ENCODE results near the gene COMMD10. TPM values are rescaled to one million over a fixed set of nuclear protein-coding genes. Genes with fewer than 3 reads are reported as not detected.

Gene COMMD10
- polyA plus RNA-seq, 1 donor from 2014 or later, result 23.1 TPM

DNA sequence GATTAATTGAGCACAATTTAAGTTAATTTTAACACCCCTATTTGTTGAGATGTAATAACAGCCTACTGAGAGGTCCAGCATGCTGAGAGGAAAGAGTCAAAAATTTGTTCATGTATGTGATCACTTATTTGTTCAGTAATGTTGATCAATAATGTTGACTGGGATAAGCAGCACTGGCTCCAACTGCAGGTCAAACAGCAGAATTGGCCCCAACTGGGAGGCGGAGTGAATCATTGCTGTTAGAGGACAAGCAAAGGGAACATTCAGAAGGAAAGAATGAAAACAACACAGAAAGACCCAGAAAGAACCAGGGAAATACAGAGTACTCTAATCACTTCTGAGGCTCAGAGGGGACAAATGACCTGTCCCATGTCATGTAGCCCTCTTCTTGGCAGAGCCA lies 221.1 kb downstream of the COMMD10 start:
- no peak overlapping the region for H2AFZ ChIP-seq (ENCODE audit: low read depth, low read length)
- no peaks in the 10 kb centered on the region for H3F3A ChIP-seq (ENCODE audit: insufficient read depth, low read length, poor library complexity, severe bottlenecking)
- no peaks in the 10 kb centered on the region for H3K9me3 ChIP-seq (ENCODE audit: low read length)
- no peak overlapping the region for H3K27ac ChIP-seq (ENCODE audit: low read length)
- TF ChIP-seq SMC3 (conservative IDR thresholded peaks at IDR 0.05; ENCODE audit: poor library complexity) (no peak), RAD21 (conservative IDR thresholded peaks at IDR 0.05) (no peak), EZH2 (IDR thresholded peaks at IDR 0.05; ENCODE audit: borderline replicate concordance, insufficient read depth, low read length, poor library complexity, severe bottlenecking) (no peak), EP300 (conservative IDR thresholded peaks at IDR 0.05; ENCODE audit: poor library complexity, severe bottlenecking) (no peak), TAF1 (IDR thresholded peaks at IDR 0.05; ENCODE audit: low read depth) (no peak), MXI1 (conservative IDR thresholded peaks at IDR 0.05; ENCODE audit: poor library complexity, severe bottlenecking) (no peak), POLR2AphosphoS5 (IDR thresholded peaks at IDR 0.05) (no peak)
- TF ChIP-seq, protein P1, sequence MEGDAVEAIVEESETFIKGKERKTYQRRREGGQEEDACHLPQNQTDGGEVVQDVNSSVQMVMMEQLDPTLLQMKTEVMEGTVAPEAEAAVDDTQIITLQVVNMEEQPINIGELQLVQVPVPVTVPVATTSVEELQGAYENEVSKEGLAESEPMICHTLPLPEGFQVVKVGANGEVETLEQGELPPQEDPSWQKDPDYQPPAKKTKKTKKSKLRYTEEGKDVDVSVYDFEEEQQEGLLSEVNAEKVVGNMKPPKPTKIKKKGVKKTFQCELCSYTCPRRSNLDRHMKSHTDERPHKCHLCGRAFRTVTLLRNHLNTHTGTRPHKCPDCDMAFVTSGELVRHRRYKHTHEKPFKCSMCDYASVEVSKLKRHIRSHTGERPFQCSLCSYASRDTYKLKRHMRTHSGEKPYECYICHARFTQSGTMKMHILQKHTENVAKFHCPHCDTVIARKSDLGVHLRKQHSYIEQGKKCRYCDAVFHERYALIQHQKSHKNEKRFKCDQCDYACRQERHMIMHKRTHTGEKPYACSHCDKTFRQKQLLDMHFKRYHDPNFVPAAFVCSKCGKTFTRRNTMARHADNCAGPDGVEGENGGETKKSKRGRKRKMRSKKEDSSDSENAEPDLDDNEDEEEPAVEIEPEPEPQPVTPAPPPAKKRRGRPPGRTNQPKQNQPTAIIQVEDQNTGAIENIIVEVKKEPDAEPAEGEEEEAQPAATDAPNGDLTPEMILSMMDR (IDR thresholded peaks at IDR 0.05; ENCODE audit: poor library complexity, severe bottlenecking), result no peak
- TF ChIP-seq, protein P2, sequence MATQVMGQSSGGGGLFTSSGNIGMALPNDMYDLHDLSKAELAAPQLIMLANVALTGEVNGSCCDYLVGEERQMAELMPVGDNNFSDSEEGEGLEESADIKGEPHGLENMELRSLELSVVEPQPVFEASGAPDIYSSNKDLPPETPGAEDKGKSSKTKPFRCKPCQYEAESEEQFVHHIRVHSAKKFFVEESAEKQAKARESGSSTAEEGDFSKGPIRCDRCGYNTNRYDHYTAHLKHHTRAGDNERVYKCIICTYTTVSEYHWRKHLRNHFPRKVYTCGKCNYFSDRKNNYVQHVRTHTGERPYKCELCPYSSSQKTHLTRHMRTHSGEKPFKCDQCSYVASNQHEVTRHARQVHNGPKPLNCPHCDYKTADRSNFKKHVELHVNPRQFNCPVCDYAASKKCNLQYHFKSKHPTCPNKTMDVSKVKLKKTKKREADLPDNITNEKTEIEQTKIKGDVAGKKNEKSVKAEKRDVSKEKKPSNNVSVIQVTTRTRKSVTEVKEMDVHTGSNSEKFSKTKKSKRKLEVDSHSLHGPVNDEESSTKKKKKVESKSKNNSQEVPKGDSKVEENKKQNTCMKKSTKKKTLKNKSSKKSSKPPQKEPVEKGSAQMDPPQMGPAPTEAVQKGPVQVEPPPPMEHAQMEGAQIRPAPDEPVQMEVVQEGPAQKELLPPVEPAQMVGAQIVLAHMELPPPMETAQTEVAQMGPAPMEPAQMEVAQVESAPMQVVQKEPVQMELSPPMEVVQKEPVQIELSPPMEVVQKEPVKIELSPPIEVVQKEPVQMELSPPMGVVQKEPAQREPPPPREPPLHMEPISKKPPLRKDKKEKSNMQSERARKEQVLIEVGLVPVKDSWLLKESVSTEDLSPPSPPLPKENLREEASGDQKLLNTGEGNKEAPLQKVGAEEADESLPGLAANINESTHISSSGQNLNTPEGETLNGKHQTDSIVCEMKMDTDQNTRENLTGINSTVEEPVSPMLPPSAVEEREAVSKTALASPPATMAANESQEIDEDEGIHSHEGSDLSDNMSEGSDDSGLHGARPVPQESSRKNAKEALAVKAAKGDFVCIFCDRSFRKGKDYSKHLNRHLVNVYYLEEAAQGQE (IDR thresholded peaks at IDR 0.05; ENCODE audit: borderline replicate concordance), result no peak
- no peaks in the 10 kb centered on the region for H3K79me2 ChIP-seq (replicated peaks; ENCODE audit: insufficient read depth, low read length)
- H3K4me2 ChIP-seq (ENCODE audit: low read length), result no peak overlapping the region
- no peaks in the 10 kb centered on the region for H4K20me1 ChIP-seq (ENCODE audit: insufficient read depth)
- no peaks in the 10 kb centered on the region for H3K27me3 ChIP-seq (ENCODE audit: insufficient read depth, low read depth, low read length)
- no peak overlapping the region for H3K4me3 ChIP-seq (ENCODE audit: low read length)
- H3K9me2 ChIP-seq (ENCODE audit: insufficient read depth, low read length), result no peaks in the 10 kb centered on the region
- H3K36me3 ChIP-seq (ENCODE audit: insufficient read depth, low read length), result peaks cover 5% of the 10 kb centered on the region
- H3K9ac ChIP-seq (ENCODE audit: low read length), result no peak overlapping the region

DNA sequence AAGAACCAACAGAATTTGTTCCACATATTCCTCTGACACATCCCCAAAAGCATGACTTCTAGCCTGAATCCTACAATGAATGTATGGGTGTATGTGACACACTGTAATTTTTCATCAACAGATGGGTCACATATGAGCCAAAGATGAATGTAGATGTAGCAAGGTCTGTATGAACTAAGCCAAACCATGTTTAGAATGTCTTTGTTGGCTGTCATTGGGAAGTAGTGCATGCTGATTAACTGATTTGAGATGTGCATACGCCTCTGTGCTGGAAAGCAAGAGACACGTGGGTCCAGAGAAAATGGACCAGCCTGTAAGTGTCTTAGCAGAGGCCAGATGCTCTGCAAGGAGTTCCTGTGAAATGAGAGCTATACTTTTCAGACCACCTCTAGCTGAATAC lies 222.0 kb downstream of the COMMD10 start:
- H3K9me3 ChIP-seq (ENCODE audit: low read length), result no peaks in the 10 kb centered on the region
- no peak overlapping the region for H3K4me2 ChIP-seq (ENCODE audit: low read length)
- H4K20me1 ChIP-seq (ENCODE audit: insufficient read depth), result no peaks in the 10 kb centered on the region
- H3K4me3 ChIP-seq (ENCODE audit: low read length), result no peak overlapping the region
- no peaks in the 10 kb centered on the region for H3K27me3 ChIP-seq (ENCODE audit: insufficient read depth, low read depth, low read length)
- TF ChIP-seq, protein P2 (IDR thresholded peaks at IDR 0.05; ENCODE audit: borderline replicate concordance), result no peak
- no peaks in the 10 kb centered on the region for H3F3A ChIP-seq (ENCODE audit: insufficient read depth, low read length, poor library complexity, severe bottlenecking)
- H3K27ac ChIP-seq (ENCODE audit: low read length), result no peak overlapping the region
- no peaks in the 10 kb centered on the region for H3K79me2 ChIP-seq (replicated peaks; ENCODE audit: insufficient read depth, low read length)
- H3K9me2 ChIP-seq (ENCODE audit: insufficient read depth, low read length), result no peaks in the 10 kb centered on the region
- H2AFZ ChIP-seq (ENCODE audit: low read depth, low read length), result no peak overlapping the region
- H3K9ac ChIP-seq (ENCODE audit: low read length), result no peak overlapping the region
- H3K36me3 ChIP-seq (ENCODE audit: insufficient read depth, low read length), result peaks cover 5% of the 10 kb centered on the region

Measured in neural cell (in vitro differentiated cells).